22Rv1 (cell line): ENCODE data around the gene HELZ.

Experiments
- H3K27ac ChIP-seq: fragments of 450-650 bp; 2 replicates; pipeline ENCODE4 v1.5.1; 2017
- CTCF ChIP-seq: fragments of 450-650 bp; IDR thresholded peaks from 2 replicates; pipeline ENCODE4 v1.5.1; 2017; ENCODE audit warnings: mild to moderate bottlenecking
- ZFX ChIP-seq: fragments of 450-650 bp; IDR thresholded peaks from 2 replicates; pipeline ENCODE4 v1.6.1; 2017; ENCODE audit warnings: antibody characterized with exemption, borderline replicate concordance

The HELZ gene

GRCh38 chr17:67076290-67076689 is 168.7 kb downstream of the HELZ start:
- TF ChIP-seq CTCF (no peak), ZFX (no peak)
- peak overlapping the region; percentile 17 for H3K27ac ChIP-seq

- no peak overlapping the region for H3K27ac ChIP-seq
- TF ChIP-seq ZFX = no peak
- TF ChIP-seq CTCF = no peak
Observed at GRCh38 chr17:67074781-67075180, 170.2 kb downstream of the HELZ start.

- H3K27ac ChIP-seq = no peak overlapping the region
- TF ChIP-seq ZFX = no peak
- TF ChIP-seq CTCF = no peak
Observed at GRCh38 chr17:67072885-67073284, 172.1 kb downstream of the HELZ start.

GRCh38 chr17:67071595-67071994 is 173.4 kb downstream of the HELZ start:
- no peak overlapping the region for H3K27ac ChIP-seq
- TF ChIP-seq CTCF (no peak), ZFX (no peak)

GRCh38 chr17:67069603-67070136 is 175.3 kb downstream of the HELZ start:
- TF ChIP-seq CTCF = no peak
- no peak for TF ChIP-seq ZFX
- no peak overlapping the region for H3K27ac ChIP-seq

GRCh38 chr17:67068999-67069398 is 176.0 kb downstream of the HELZ start:
- TF ChIP-seq CTCF = no peak
- no peak for TF ChIP-seq ZFX
- no peak overlapping the region for H3K27ac ChIP-seq

GRCh38 chr17:67067571-67068482 is 177.2 kb downstream of the HELZ start:
- TF ChIP-seq CTCF (no peak), ZFX (no peak)
- no peak overlapping the region for H3K27ac ChIP-seq
